ENCODE results near the gene TRPM7.
"Not testable (repeated sequence)": the region's sequence is repeated elsewhere in the genome, so short reads cannot be mapped to it uniquely, and the experiment has no call there.

TRPM7 gene

GRCh38 chr15:50590288-50590687 lies 96.3 kb downstream of the TRPM7 start:
- H3K36me3 ChIP-seq (ENCODE audit: control insufficient read depth in 5 of 5, insufficient read depth in 5 of 5, low read length in 5 of 5), result peaks cover 47 to 86% (median 74%) of the 10 kb centered on the region in 5 donors
- no peak overlapping the region for H3K27ac ChIP-seq (ENCODE audit: low read depth, low read length)
- no peaks in the 10 kb centered on the region for H3K4me1 ChIP-seq (ENCODE audit: control insufficient read depth in 5 of 5, insufficient read depth in 5 of 5, low read length in 5 of 5)
- H3K9ac ChIP-seq (ENCODE audit: low read length in 5 of 5), result no peak overlapping the region
- H3K9me3 ChIP-seq (ENCODE audit: control insufficient read depth in 5 of 5, low read length in 5 of 5), result no peaks in the 10 kb centered on the region
- H3K4me3 ChIP-seq (ENCODE audit: low read depth in 1 of 5, low read length in 5 of 5), result no peak overlapping the region
- H3K27me3 ChIP-seq (ENCODE audit: control insufficient read depth in 5 of 5, insufficient read depth in 4 of 5, low read length in 5 of 5), result no peaks in the 10 kb centered on the region

GRCh38 chr15:50577492-50577891 lies 109.1 kb downstream of the TRPM7 start:
- Histone ChIP-seq H3K9me3 (ENCODE audit: control insufficient read depth in 5 of 5, low read length in 5 of 5) (no peaks in the 10 kb centered on the region), H3K9ac (ENCODE audit: low read length in 5 of 5) (no peak overlapping the region), H3K27ac (ENCODE audit: low read depth, low read length) (no peak overlapping the region), H3K4me1 (ENCODE audit: control insufficient read depth in 5 of 5, insufficient read depth in 5 of 5, low read length in 5 of 5) (no peaks in the 10 kb centered on the region), H3K4me3 (ENCODE audit: low read depth in 1 of 5, low read length in 5 of 5) (no peak overlapping the region), H3K36me3 (ENCODE audit: control insufficient read depth in 5 of 5, insufficient read depth in 5 of 5, low read length in 5 of 5) (peaks cover 54 to 76% (median 67%) of the 10 kb centered on the region in 5 donors), H3K27me3 (ENCODE audit: control insufficient read depth in 5 of 5, insufficient read depth in 4 of 5, low read length in 5 of 5) (no peaks in the 10 kb centered on the region)

GRCh38 chr15:50576166-50576565 lies 110.4 kb downstream of the TRPM7 start:
- Histone ChIP-seq H3K27me3 (ENCODE audit: control insufficient read depth in 5 of 5, insufficient read depth in 4 of 5, low read length in 5 of 5) (no peaks in the 10 kb centered on the region), H3K36me3 (ENCODE audit: control insufficient read depth in 5 of 5, insufficient read depth in 5 of 5, low read length in 5 of 5) (peaks cover 59 to 78% (median 68%) of the 10 kb centered on the region in 5 donors), H3K9ac (ENCODE audit: low read length in 5 of 5) (no peak overlapping the region), H3K27ac (ENCODE audit: low read depth, low read length) (no peak overlapping the region), H3K4me1 (ENCODE audit: control insufficient read depth in 5 of 5, insufficient read depth in 5 of 5, low read length in 5 of 5) (no peaks in the 10 kb centered on the region), H3K9me3 (ENCODE audit: control insufficient read depth in 5 of 5, low read length in 5 of 5) (no peaks in the 10 kb centered on the region), H3K4me3 (ENCODE audit: low read depth in 1 of 5, low read length in 5 of 5) (no peak overlapping the region)

GRCh38 chr15:50573842-50574241 lies 112.8 kb downstream of the TRPM7 start:
- peaks cover 56 to 72% (median 64%) of the 10 kb centered on the region in 5 donors for H3K36me3 ChIP-seq (ENCODE audit: control insufficient read depth in 5 of 5, insufficient read depth in 5 of 5, low read length in 5 of 5)
- not testable (repeated sequence) for H3K4me1 ChIP-seq (ENCODE audit: control insufficient read depth in 5 of 5, insufficient read depth in 5 of 5, low read length in 5 of 5); H3K27ac ChIP-seq (ENCODE audit: low read depth, low read length); H3K4me3 ChIP-seq (ENCODE audit: low read depth in 1 of 5, low read length in 5 of 5); H3K27me3 ChIP-seq (ENCODE audit: control insufficient read depth in 5 of 5, insufficient read depth in 4 of 5, low read length in 5 of 5); H3K9ac ChIP-seq (ENCODE audit: low read length in 5 of 5); H3K9me3 ChIP-seq (ENCODE audit: control insufficient read depth in 5 of 5, low read length in 5 of 5)

- Histone ChIP-seq H3K36me3 (ENCODE audit: control insufficient read depth in 5 of 5, insufficient read depth in 5 of 5, low read length in 5 of 5) (peaks cover 18 to 55% (median 31%) of the 10 kb centered on the region in 5 donors), H3K9ac (ENCODE audit: low read length in 5 of 5) (no peak overlapping the region), H3K9me3 (ENCODE audit: control insufficient read depth in 5 of 5, low read length in 5 of 5) (no peaks in the 10 kb centered on the region), H3K27me3 (ENCODE audit: control insufficient read depth in 5 of 5, insufficient read depth in 4 of 5, low read length in 5 of 5) (no peaks in the 10 kb centered on the region), H3K4me3 (ENCODE audit: low read depth in 1 of 5, low read length in 5 of 5) (no peak overlapping the region), H3K27ac (ENCODE audit: low read depth, low read length) (no peak overlapping the region), H3K4me1 (ENCODE audit: control insufficient read depth in 5 of 5, insufficient read depth in 5 of 5, low read length in 5 of 5) (no peaks in the 10 kb centered on the region)
Observed at GRCh38 chr15:50563756-50564155, 122.8 kb downstream of the TRPM7 start.

- no peak overlapping the region for H3K27ac ChIP-seq (ENCODE audit: low read depth, low read length)
- H3K27me3 ChIP-seq (ENCODE audit: control insufficient read depth in 5 of 5, insufficient read depth in 4 of 5, low read length in 5 of 5), result no peaks in the 10 kb centered on the region
- H3K9ac ChIP-seq (ENCODE audit: low read length in 5 of 5), result no peak overlapping the region
- no peaks in the 10 kb centered on the region for H3K9me3 ChIP-seq (ENCODE audit: control insufficient read depth in 5 of 5, low read length in 5 of 5)
- H3K4me3 ChIP-seq (ENCODE audit: low read depth in 1 of 5, low read length in 5 of 5), result no peak overlapping the region
- H3K36me3 ChIP-seq (ENCODE audit: control insufficient read depth in 5 of 5, insufficient read depth in 5 of 5, low read length in 5 of 5), result peaks cover 18 to 53% (median 33%) of the 10 kb centered on the region in 5 donors
- no peaks in the 10 kb centered on the region for H3K4me1 ChIP-seq (ENCODE audit: control insufficient read depth in 5 of 5, insufficient read depth in 5 of 5, low read length in 5 of 5)
Observed at GRCh38 chr15:50562735-50563640, 123.6 kb downstream of the TRPM7 start.

GRCh38 chr15:50558012-50558411 lies 128.6 kb downstream of the TRPM7 start:
- H3K4me3 ChIP-seq (ENCODE audit: low read depth in 1 of 5, low read length in 5 of 5), result no peak overlapping the region
- H3K36me3 ChIP-seq (ENCODE audit: control insufficient read depth in 5 of 5, insufficient read depth in 5 of 5, low read length in 5 of 5), result peaks cover 16 to 38% (median 24%) of the 10 kb centered on the region in 5 donors
- no peak overlapping the region for H3K27ac ChIP-seq (ENCODE audit: low read depth, low read length)
- no peak overlapping the region for H3K9ac ChIP-seq (ENCODE audit: low read length in 5 of 5)
- H3K9me3 ChIP-seq (ENCODE audit: control insufficient read depth in 5 of 5, low read length in 5 of 5), result no peaks in the 10 kb centered on the region
- no peaks in the 10 kb centered on the region for H3K4me1 ChIP-seq (ENCODE audit: control insufficient read depth in 5 of 5, insufficient read depth in 5 of 5, low read length in 5 of 5)
- no peaks in the 10 kb centered on the region for H3K27me3 ChIP-seq (ENCODE audit: control insufficient read depth in 5 of 5, insufficient read depth in 4 of 5, low read length in 5 of 5)

- no peak overlapping the region for H3K27ac ChIP-seq (ENCODE audit: low read depth, low read length)
- H3K4me1 ChIP-seq (ENCODE audit: control insufficient read depth in 5 of 5, insufficient read depth in 5 of 5, low read length in 5 of 5), result no peaks in the 10 kb centered on the region
- peaks cover 9 to 26% (median 15%) of the 10 kb centered on the region in 5 donors for H3K36me3 ChIP-seq (ENCODE audit: control insufficient read depth in 5 of 5, insufficient read depth in 5 of 5, low read length in 5 of 5)
- no peak overlapping the region for H3K9ac ChIP-seq (ENCODE audit: low read length in 5 of 5)
- no peaks in the 10 kb centered on the region for H3K27me3 ChIP-seq (ENCODE audit: control insufficient read depth in 5 of 5, insufficient read depth in 4 of 5, low read length in 5 of 5)
- no peaks in the 10 kb centered on the region for H3K9me3 ChIP-seq (ENCODE audit: control insufficient read depth in 5 of 5, low read length in 5 of 5)
- H3K4me3 ChIP-seq (ENCODE audit: low read depth in 1 of 5, low read length in 5 of 5), result no peak overlapping the region
Observed at GRCh38 chr15:50556642-50557371, 129.8 kb downstream of the TRPM7 start.

GRCh38 chr15:50552238-50552637 lies 134.4 kb downstream of the TRPM7 start:
- Histone ChIP-seq H3K4me1 (ENCODE audit: control insufficient read depth in 5 of 5, insufficient read depth in 5 of 5, low read length in 5 of 5) (no peaks in the 10 kb centered on the region), H3K9me3 (ENCODE audit: control insufficient read depth in 5 of 5, low read length in 5 of 5) (no peaks in the 10 kb centered on the region), H3K27me3 (ENCODE audit: control insufficient read depth in 5 of 5, insufficient read depth in 4 of 5, low read length in 5 of 5) (no peaks in the 10 kb centered on the region), H3K9ac (ENCODE audit: low read length in 5 of 5) (no peak overlapping the region), H3K4me3 (ENCODE audit: low read depth in 1 of 5, low read length in 5 of 5) (no peak overlapping the region), H3K36me3 (ENCODE audit: control insufficient read depth in 5 of 5, insufficient read depth in 5 of 5, low read length in 5 of 5) (peaks cover 0 to 8% (median 0%) of the 10 kb centered on the region in 5 donors), H3K27ac (ENCODE audit: low read depth, low read length) (no peak overlapping the region)

- Histone ChIP-seq H3K27me3 (ENCODE audit: control insufficient read depth in 5 of 5, insufficient read depth in 4 of 5, low read length in 5 of 5) (no peaks in the 10 kb centered on the region), H3K9ac (ENCODE audit: low read length in 5 of 5) (no peak overlapping the region), H3K4me3 (ENCODE audit: low read depth in 1 of 5, low read length in 5 of 5) (no peak overlapping the region), H3K4me1 (ENCODE audit: control insufficient read depth in 5 of 5, insufficient read depth in 5 of 5, low read length in 5 of 5) (no peaks in the 10 kb centered on the region), H3K36me3 (ENCODE audit: control insufficient read depth in 5 of 5, insufficient read depth in 5 of 5, low read length in 5 of 5) (no peaks in the 10 kb centered on the region), H3K27ac (ENCODE audit: low read depth, low read length) (no peak overlapping the region), H3K9me3 (ENCODE audit: control insufficient read depth in 5 of 5, low read length in 5 of 5) (no peaks in the 10 kb centered on the region)
Observed at GRCh38 chr15:50549326-50549725, 137.3 kb downstream of the TRPM7 start.

Data from subcutaneous abdominal adipose tissue (tissue), 5 donors.